ENCODE results near the gene LIAS. TPM values are rescaled to one million over a fixed set of nuclear protein-coding genes. Genes with fewer than 3 reads are reported as not detected.

LIAS gene
- total RNA-seq, 2 donors from 2014 or later = 17.6 to 17.9 TPM

DNA sequence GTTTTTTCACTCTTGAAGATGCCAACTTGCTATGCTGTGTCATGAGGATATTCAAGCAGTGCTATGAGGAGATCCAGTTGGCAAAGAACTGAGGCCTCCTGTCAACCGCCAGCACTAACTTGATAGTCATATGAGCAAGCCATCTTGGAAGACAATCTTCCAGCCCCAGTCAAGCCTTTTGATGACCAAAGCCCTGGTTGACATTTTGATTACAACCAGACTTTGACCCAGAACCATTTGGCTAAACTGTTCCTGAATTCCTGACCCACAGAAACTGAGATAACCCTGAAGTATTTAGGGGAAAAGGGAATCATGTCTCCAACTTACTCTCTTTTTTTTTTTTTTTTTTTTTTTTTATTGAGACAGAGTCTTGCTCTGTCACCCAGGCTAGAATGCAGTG lies 35.5 kb downstream of the LIAS start:
- peaks cover 15% of the 10 kb centered on the region for H3K36me3 ChIP-seq (ENCODE audit: control insufficient read depth, insufficient read depth, low read length)
- H3K36me3 Mint-ChIP-seq (ENCODE audit: low read depth) = peaks cover 12% of the 10 kb centered on the region
- H3K9ac ChIP-seq (ENCODE audit: extremely low read depth, low read length, poor library complexity, severe bottlenecking) = no peak overlapping the region
- no peaks in the 10 kb centered on the region for H3K9me3 ChIP-seq (ENCODE audit: control insufficient read depth, low read length)
- no peaks in the 10 kb centered on the region for H3K9me3 Mint-ChIP-seq
- H3K4me1 Mint-ChIP-seq = no peaks in the 10 kb centered on the region
- H3K27ac ChIP-seq (ENCODE audit: low read depth, low read length) = no peak overlapping the region
- no peaks in the 10 kb centered on the region for H3K4me1 ChIP-seq (ENCODE audit: control insufficient read depth, insufficient read depth, low read length)
- DNase-seq = no peak
- no peak overlapping the region for H3K4me3 ChIP-seq (ENCODE audit: low read length)
- H3K4me3 Mint-ChIP-seq = no peak overlapping the region
- WGBS, 2 experiments (ENCODE audit: insufficient coverage in 1 of 2, insufficient read length in 1 of 2) = 95% methylated on average over 1 of the region's 1 CpG; no CpG with 5 or more reads in 1 of the 2 experiments
- H3K27me3 ChIP-seq (ENCODE audit: control insufficient read depth, insufficient read depth, low read length, poor library complexity, severe bottlenecking) = no peaks in the 10 kb centered on the region
- H3K27ac Mint-ChIP-seq = no peak overlapping the region
- no peaks in the 10 kb centered on the region for H3K27me3 Mint-ChIP-seq (ENCODE audit: insufficient read depth)
- TF ChIP-seq, protein P1, sequence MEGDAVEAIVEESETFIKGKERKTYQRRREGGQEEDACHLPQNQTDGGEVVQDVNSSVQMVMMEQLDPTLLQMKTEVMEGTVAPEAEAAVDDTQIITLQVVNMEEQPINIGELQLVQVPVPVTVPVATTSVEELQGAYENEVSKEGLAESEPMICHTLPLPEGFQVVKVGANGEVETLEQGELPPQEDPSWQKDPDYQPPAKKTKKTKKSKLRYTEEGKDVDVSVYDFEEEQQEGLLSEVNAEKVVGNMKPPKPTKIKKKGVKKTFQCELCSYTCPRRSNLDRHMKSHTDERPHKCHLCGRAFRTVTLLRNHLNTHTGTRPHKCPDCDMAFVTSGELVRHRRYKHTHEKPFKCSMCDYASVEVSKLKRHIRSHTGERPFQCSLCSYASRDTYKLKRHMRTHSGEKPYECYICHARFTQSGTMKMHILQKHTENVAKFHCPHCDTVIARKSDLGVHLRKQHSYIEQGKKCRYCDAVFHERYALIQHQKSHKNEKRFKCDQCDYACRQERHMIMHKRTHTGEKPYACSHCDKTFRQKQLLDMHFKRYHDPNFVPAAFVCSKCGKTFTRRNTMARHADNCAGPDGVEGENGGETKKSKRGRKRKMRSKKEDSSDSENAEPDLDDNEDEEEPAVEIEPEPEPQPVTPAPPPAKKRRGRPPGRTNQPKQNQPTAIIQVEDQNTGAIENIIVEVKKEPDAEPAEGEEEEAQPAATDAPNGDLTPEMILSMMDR (conservative IDR thresholded peaks at IDR 0.05) = no peak

DNA sequence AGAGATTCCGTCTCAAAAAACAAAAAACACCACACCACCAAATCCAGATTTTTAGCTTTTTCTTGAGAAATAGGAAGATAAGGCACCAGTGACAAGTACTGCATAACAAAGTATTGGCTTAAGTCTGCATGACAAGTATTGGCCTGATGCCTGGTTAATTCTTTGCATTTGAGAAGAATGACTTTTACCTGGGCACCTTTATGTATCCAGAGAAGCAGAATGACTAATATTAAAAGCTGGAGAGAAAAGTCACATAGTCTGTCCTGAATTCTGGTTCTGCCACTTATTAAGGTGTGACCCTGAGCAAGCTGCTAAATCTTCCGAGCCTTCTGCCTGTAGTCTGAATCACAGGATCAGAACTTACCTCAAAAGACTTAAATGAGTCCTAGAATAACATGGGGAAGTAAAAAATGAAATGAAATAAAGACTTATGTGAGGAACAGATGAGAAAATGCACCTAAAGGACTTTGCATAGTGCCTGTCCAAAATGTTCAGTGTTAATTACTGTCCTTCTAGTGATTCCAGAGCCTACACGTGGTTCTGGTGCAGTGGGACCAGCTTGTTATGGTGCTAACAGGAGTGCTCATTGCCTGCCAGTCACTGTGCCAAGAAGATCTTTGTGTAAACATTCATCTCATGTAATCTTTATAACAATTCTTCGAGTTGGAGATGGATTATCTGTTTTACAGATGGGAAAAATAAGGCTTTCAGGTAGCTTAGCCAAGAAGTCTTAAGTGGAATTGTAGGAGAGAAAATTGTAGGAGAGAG lies 36.8 kb downstream of the LIAS start:
- TF ChIP-seq, protein P1 (conservative IDR thresholded peaks at IDR 0.05) = no peak
- H3K4me1 ChIP-seq (ENCODE audit: control insufficient read depth, insufficient read depth, low read length) = no peaks in the 10 kb centered on the region
- H3K36me3 ChIP-seq (ENCODE audit: control insufficient read depth, insufficient read depth, low read length) = peaks cover 27% of the 10 kb centered on the region
- no peak overlapping the region for H3K4me3 ChIP-seq (ENCODE audit: low read length)
- DNase-seq = no peak
- H3K27me3 ChIP-seq (ENCODE audit: control insufficient read depth, insufficient read depth, low read length, poor library complexity, severe bottlenecking) = no peaks in the 10 kb centered on the region
- Mint-ChIP-seq H3K36me3 (ENCODE audit: low read depth) (peaks cover 17% of the 10 kb centered on the region), H3K4me3 (no peak overlapping the region), H3K9me3 (no peaks in the 10 kb centered on the region), H3K4me1 (no peaks in the 10 kb centered on the region), H3K27me3 (ENCODE audit: insufficient read depth) (no peaks in the 10 kb centered on the region), H3K27ac (no peak overlapping the region)
- H3K9me3 ChIP-seq (ENCODE audit: control insufficient read depth, low read length) = no peaks in the 10 kb centered on the region
- WGBS, 2 experiments (ENCODE audit: insufficient coverage in 1 of 2, insufficient read length in 1 of 2) = 90 to 93% methylated on average over 2 to 4 of the region's 4 CpGs
- H3K27ac ChIP-seq (ENCODE audit: low read depth, low read length) = no peak overlapping the region
- H3K9ac ChIP-seq (ENCODE audit: extremely low read depth, low read length, poor library complexity, severe bottlenecking) = no peak overlapping the region

- no peaks in the 10 kb centered on the region for H3K27me3 ChIP-seq (ENCODE audit: control insufficient read depth, insufficient read depth, low read length, poor library complexity, severe bottlenecking)
- whole genome bisulfite sequencing, 2 experiments (ENCODE audit: insufficient coverage in 1 of 2, insufficient read length in 1 of 2) = 88 to 91% methylated on average over 1 of the region's 1 CpG
- H3K4me1 ChIP-seq (ENCODE audit: control insufficient read depth, insufficient read depth, low read length) = no peaks in the 10 kb centered on the region
- H3K36me3 Mint-ChIP-seq (ENCODE audit: low read depth) = peaks cover 37% of the 10 kb centered on the region
- no peaks in the 10 kb centered on the region for H3K9me3 Mint-ChIP-seq
- no peak overlapping the region for H3K9ac ChIP-seq (ENCODE audit: extremely low read depth, low read length, poor library complexity, severe bottlenecking)
- DNase-seq = no peak
- no peaks in the 10 kb centered on the region for H3K4me1 Mint-ChIP-seq
- peaks cover 46% of the 10 kb centered on the region for H3K36me3 ChIP-seq (ENCODE audit: control insufficient read depth, insufficient read depth, low read length)
- TF ChIP-seq, protein P1 (conservative IDR thresholded peaks at IDR 0.05) = no peak
- H3K27me3 Mint-ChIP-seq (ENCODE audit: insufficient read depth) = no peaks in the 10 kb centered on the region
- H3K27ac Mint-ChIP-seq = no peak overlapping the region
- H3K27ac ChIP-seq (ENCODE audit: low read depth, low read length) = no peak overlapping the region
- H3K9me3 ChIP-seq (ENCODE audit: control insufficient read depth, low read length) = no peaks in the 10 kb centered on the region
- no peak overlapping the region for H3K4me3 ChIP-seq (ENCODE audit: low read length)
- H3K4me3 Mint-ChIP-seq = no peak overlapping the region
Measured at GRCh38 chr4:39497909-39498726, 39.3 kb downstream of the LIAS start.

Data from endodermal cell (in vitro differentiated cells).